HEK293 (cell line): ENCODE results near the gene APOBEC3F.
"Not testable (repeated sequence)": the region's sequence is repeated elsewhere in the genome, so short reads cannot be mapped to it uniquely, and the experiment has no call there.

Source experiments
- CTCF ChIA-PET: fragments of 350-600 bp; formaldehyde crosslinking; extraction: SDS; loops from one replicate; lab custom pipeline; 2021; ENCODE audit warnings: antibody characterized with exemption; lab: Yijun Ruan, JAX
- POLR2A ChIA-PET: fragments of 300-600 bp; formaldehyde crosslinking; extraction: SDS; loops from one replicate; lab custom pipeline; 2020; ENCODE audit warnings: antibody characterized with exemption, inconsistent platforms; lab: Yijun Ruan, JAX
- H3K27ac ChIP-seq: fragments of 200-500 bp; sonication (Bioruptor generic); 2 replicates; pipeline ENCODE4 v1.5.1; 2014; ENCODE audit warnings: low read depth, low read length, control low read depth, inconsistent platforms; ENCODE audit errors: extremely low read depth
- H3K36me3 ChIP-seq, 2 experiments: fragments of 200-500 bp in 1 of 2; sonication (Bioruptor generic) in 1 of 2; 1 replicate in 1 of 2; 2 replicates in 1 of 2; pipeline ENCODE4 v1.5.1; 2014 to 2017; ENCODE audit warnings: inconsistent platforms in 2 of 2, low read length in 2 of 2; ENCODE audit not compliant: control insufficient read depth in 2 of 2, insufficient read depth in 1 of 2
- H3K4me1 ChIP-seq: fragments of 200-500 bp; sonication (Bioruptor generic); 2 replicates; pipeline ENCODE4 v1.5.1; 2014; ENCODE audit warnings: mild to moderate bottlenecking, low read length, inconsistent platforms; ENCODE audit not compliant: control insufficient read depth, insufficient read depth
- H3K4me3 ChIP-seq: 2 replicates; pipeline ENCODE4 v1.5.1; 2011; ENCODE audit warnings: low read depth, mild to moderate bottlenecking, control low read depth, low read length, moderate library complexity
- H3K9me3 ChIP-seq: fragments of 200-500 bp; sonication (Bioruptor generic); 2 replicates; pipeline ENCODE4 v1.5.1; 2014; ENCODE audit warnings: low read depth, low read length, inconsistent platforms; ENCODE audit not compliant: control insufficient read depth, insufficient read depth
- BCL6B ChIP-seq: fragments of 450-650 bp; formaldehyde crosslinking; IDR thresholded peaks from 2 replicates; pipeline ENCODE4 v1.5.1; 2017; ENCODE audit warnings: missing biosample characterization, missing genetic modification characterization
- KLF8 ChIP-seq: fragments of 450-650 bp; formaldehyde crosslinking; IDR thresholded peaks from 2 replicates; pipeline ENCODE4 v1.5.1; 2016; ENCODE audit warnings: missing biosample characterization, missing genetic modification characterization
- OSR2 ChIP-seq: fragments of 450-650 bp; formaldehyde crosslinking; IDR thresholded peaks from 2 replicates; pipeline ENCODE4 v1.5.1; 2016; ENCODE audit warnings: missing biosample characterization, missing genetic modification characterization
- PRDM1 ChIP-seq: fragments of 450-650 bp; formaldehyde crosslinking; IDR thresholded peaks from 2 replicates; pipeline ENCODE4; 2016; ENCODE audit warnings: missing biosample characterization, missing genetic modification characterization
- PRDM10 ChIP-seq: fragments of 450-650 bp; formaldehyde crosslinking; IDR thresholded peaks from 2 replicates; pipeline ENCODE4 v1.5.1; 2016; ENCODE audit warnings: missing biosample characterization, missing genetic modification characterization
- ZBTB17 ChIP-seq: fragments of 450-650 bp; formaldehyde crosslinking; IDR thresholded peaks from 2 replicates; pipeline ENCODE4 v1.5.1; 2016; ENCODE audit warnings: missing biosample characterization, missing genetic modification characterization
- ZNF121 ChIP-seq: fragments of 450-650 bp; formaldehyde crosslinking; IDR thresholded peaks from 2 replicates; pipeline ENCODE4 v1.5.1; 2016; ENCODE audit warnings: missing biosample characterization, missing genetic modification characterization
- ZNF19 ChIP-seq: fragments of 450-650 bp; formaldehyde crosslinking; IDR thresholded peaks from 2 replicates; pipeline ENCODE4; 2016; ENCODE audit warnings: missing biosample characterization, missing genetic modification characterization, low read depth
- ZNF48 ChIP-seq: fragments of 450-650 bp; formaldehyde crosslinking; IDR thresholded peaks from 2 replicates; pipeline ENCODE4 v1.5.1; 2016; ENCODE audit warnings: missing biosample characterization, missing genetic modification characterization
- ZNF521 ChIP-seq: fragments of 450-650 bp; formaldehyde crosslinking; IDR thresholded peaks from 2 replicates; pipeline ENCODE4 v1.5.1; 2017; ENCODE audit warnings: missing biosample characterization, mild to moderate bottlenecking, missing genetic modification characterization
- ZNF560 ChIP-seq: fragments of 450-650 bp; formaldehyde crosslinking; IDR thresholded peaks from 2 replicates; pipeline ENCODE4 v1.5.1; 2017; ENCODE audit warnings: missing biosample characterization, missing genetic modification characterization, borderline replicate concordance
- ZNF561 ChIP-seq: fragments of 450-650 bp; IDR thresholded peaks from 2 replicates; pipeline ENCODE4 v1.5.1; 2018; ENCODE audit warnings: missing biosample characterization, missing genetic modification characterization, borderline replicate concordance
- ZSCAN30 ChIP-seq: fragments of 450-650 bp; IDR thresholded peaks from 2 replicates; pipeline ENCODE4 v1.5.1; 2018; ENCODE audit warnings: missing biosample characterization, mild to moderate bottlenecking, missing genetic modification characterization, moderate library complexity

Gene APOBEC3F

GRCh38 chr22:39041908-39042307, 1.2 kb downstream of the APOBEC3F start:
- H3K36me3 ChIP-seq, result peaks cover 3 to 17% of the 10 kb centered on the region in 2 experiments; a peak in 2 of 3 replicates
- no peaks in the 10 kb centered on the region for H3K4me1 ChIP-seq
- TF ChIP-seq ZNF521 (tag by site-specific recombination) (no peak), PRDM1 (tag by site-specific recombination) (no peak), ZNF121 (no peak), ZSCAN30 (tag by site-specific recombination) (no peak), ZNF48 (tag by site-specific recombination) (no peak), ZNF19 (tag by site-specific recombination) (no peak), ZBTB17 (no peak), KLF8 (tag by site-specific recombination) (no peak), BCL6B (tag by site-specific recombination) (no peak), ZNF561 (tag by site-specific recombination) (no peak), ZNF560 (tag by site-specific recombination) (no peak), OSR2 (tag by site-specific recombination) (no peak)
- ChIA-PET CTCF (interaction anchor here (0.6 kb wide), 1 partner anchor 452 kb away, joined by 3 read pairs; no protein-coding TSS in a partner anchor), POLR2A (no interaction called here)
- H3K27ac ChIP-seq, result 0 out of 2 replicates have a peak overlapping the region, but pooled peaks have one; percentile 87
- H3K4me3 ChIP-seq, result no peak overlapping the region
- H3K9me3 ChIP-seq, result no peaks in the 10 kb centered on the region

DNA sequence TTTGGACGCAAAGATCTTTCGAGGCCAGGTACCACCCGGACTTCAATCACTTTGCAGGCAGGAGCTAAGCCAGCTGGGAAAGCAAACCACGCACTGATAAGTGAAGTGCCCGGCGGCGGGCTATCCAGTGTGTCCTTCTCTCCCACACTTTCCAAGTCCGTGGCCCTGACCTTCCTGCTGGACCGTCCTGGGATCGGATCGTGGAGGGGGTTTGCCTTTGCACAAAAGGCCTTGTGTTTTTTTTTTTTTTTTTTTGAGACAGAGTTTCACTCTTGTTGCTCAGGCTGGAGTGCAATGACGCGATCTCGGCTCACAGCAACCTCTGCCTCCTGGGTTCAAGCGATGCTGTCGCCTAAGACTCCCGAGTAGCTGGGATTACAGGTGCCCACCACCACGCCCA, 2.4 kb downstream of the APOBEC3F start:
- CTCF ChIA-PET, result interaction anchor here (0.6 kb wide), 1 partner anchor 77 kb away, joined by 4 read pairs; no protein-coding TSS in a partner anchor
- POLR2A ChIA-PET, H3K27ac ChIP-seq, H3K4me1 ChIP-seq, H3K9me3 ChIP-seq, H3K4me3 ChIP-seq: not testable (repeated sequence)
- peaks cover 3 to 17% of the 10 kb centered on the region in 2 experiments; a peak in 2 of 3 replicates for H3K36me3 ChIP-seq

- H3K4me1 ChIP-seq, POLR2A ChIA-PET, CTCF ChIA-PET, H3K27ac ChIP-seq, H3K9me3 ChIP-seq, H3K4me3 ChIP-seq: not testable (repeated sequence)
- H3K36me3 ChIP-seq, result peaks cover 3 to 17% of the 10 kb centered on the region in 2 experiments; a peak in 2 of 3 replicates
Measured at GRCh38 chr22:39045136-39045535, 4.5 kb downstream of the APOBEC3F start.

DNA sequence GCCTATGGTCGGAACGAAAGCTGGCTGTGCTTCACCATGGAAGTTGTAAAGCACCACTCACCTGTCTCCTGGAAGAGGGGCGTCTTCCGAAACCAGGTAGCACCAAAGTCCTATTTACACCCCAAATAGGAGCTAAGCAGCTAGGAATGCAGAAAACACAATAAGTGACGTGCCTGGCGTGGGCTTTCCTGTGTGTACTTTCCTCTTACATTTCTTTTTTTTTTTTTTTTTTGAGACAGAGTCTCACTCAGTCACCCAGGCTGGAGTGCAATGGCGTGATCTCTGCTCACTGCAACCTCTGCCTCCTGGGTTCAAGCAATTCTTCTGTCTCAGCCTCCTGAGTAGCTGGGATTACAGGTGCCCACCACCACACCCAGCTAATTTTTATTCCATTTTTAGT, 8.8 kb downstream of the APOBEC3F start:
- H3K27ac ChIP-seq, H3K9me3 ChIP-seq, POLR2A ChIA-PET: not testable (repeated sequence)
- H3K36me3 ChIP-seq, result peaks cover 0 to 12% of the 10 kb centered on the region in 2 experiments; a peak in 2 of 3 replicates
- peak; percentile 75 for TF ChIP-seq PRDM10 (tag by site-specific recombination)
- TF ChIP-seq, all 188 proteins: peak for 1; not testable (repeated sequence) for 187
- not testable (repeated sequence) for H3K4me3 ChIP-seq, H3K4me1 ChIP-seq
- CTCF ChIA-PET, result interaction anchor here (0.6 to 0.7 kb wide), 4 partner anchors 14 to 695 kb away, joined by 3 to 5 read pairs (median 4); no protein-coding TSS in a partner anchor

DNA sequence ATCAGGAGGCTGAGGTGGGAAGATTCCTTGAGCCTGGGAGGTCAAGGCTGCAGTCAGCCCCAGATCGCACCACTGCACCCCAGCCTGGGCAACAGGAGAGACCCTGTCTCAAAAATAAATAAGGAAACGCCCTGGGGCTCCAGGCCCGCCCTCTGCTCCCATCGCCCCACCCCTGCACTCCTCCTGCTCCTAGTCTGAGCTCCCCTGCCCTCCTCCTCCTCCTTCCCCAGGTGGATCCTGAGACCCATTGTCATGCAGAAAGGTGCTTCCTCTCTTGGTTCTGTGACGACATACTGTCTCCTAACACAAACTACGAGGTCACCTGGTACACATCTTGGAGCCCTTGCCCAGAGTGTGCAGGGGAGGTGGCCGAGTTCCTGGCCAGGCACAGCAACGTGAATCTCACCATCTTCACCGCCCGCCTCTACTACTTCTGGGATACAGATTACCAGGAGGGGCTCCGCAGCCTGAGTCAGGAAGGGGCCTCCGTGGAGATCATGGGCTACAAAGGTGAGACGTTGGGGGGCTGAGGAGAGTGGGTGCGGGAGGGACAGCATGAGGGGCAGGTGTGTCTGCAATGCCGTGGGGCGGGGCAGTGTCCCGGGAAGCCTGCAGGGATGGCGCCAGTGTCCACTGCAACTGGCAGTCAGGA, 11.3 kb downstream of the APOBEC3F start:
- H3K4me3 ChIP-seq, H3K9me3 ChIP-seq, H3K36me3 ChIP-seq, POLR2A ChIA-PET, H3K27ac ChIP-seq, CTCF ChIA-PET, H3K4me1 ChIP-seq: not testable (repeated sequence)
